Nephron progenitor cell (in vitro differentiated cells): ENCODE measurements around the gene ATG2A.
A peak's percentile ranks its signal among the peaks of the same experiment; 100 is the strongest.

Experiments used
- DNase-seq: peaks from one replicate; pipeline ENCODE4 v3.0.0; 2021
- H3K27ac Mint-ChIP-seq: 2 replicates; pipeline ENCODE4 v1.8.0; 2021; ENCODE audit warnings: mild to moderate bottlenecking, moderate library complexity, mixed read lengths
- H3K27me3 Mint-ChIP-seq: 2 replicates; pipeline ENCODE4 v1.8.0; 2021; ENCODE audit warnings: mild to moderate bottlenecking, low read depth, mixed read lengths; ENCODE audit not compliant: poor library complexity
- H3K36me3 Mint-ChIP-seq: 2 replicates; pipeline ENCODE4 v1.8.0; 2021; ENCODE audit warnings: low read depth, mixed read lengths
- H3K4me1 Mint-ChIP-seq: 2 replicates; pipeline ENCODE4 v1.8.0; 2021; ENCODE audit warnings: mixed read lengths
- H3K4me3 Mint-ChIP-seq: 2 replicates; pipeline ENCODE4 v1.8.0; 2021; ENCODE audit warnings: mild to moderate bottlenecking, moderate library complexity, mixed read lengths
- H3K9me3 Mint-ChIP-seq: 2 replicates; pipeline ENCODE4 v1.8.0; 2021; ENCODE audit warnings: mild to moderate bottlenecking, moderate library complexity, mixed read lengths
- CTCF ChIP-seq: fragments of 200-600 bp; sonication (generic); IDR thresholded peaks from 2 replicates; pipeline ENCODE4 v1.5.0; 2021; ENCODE audit warnings: antibody characterized with exemption

ATG2A gene

DNA sequence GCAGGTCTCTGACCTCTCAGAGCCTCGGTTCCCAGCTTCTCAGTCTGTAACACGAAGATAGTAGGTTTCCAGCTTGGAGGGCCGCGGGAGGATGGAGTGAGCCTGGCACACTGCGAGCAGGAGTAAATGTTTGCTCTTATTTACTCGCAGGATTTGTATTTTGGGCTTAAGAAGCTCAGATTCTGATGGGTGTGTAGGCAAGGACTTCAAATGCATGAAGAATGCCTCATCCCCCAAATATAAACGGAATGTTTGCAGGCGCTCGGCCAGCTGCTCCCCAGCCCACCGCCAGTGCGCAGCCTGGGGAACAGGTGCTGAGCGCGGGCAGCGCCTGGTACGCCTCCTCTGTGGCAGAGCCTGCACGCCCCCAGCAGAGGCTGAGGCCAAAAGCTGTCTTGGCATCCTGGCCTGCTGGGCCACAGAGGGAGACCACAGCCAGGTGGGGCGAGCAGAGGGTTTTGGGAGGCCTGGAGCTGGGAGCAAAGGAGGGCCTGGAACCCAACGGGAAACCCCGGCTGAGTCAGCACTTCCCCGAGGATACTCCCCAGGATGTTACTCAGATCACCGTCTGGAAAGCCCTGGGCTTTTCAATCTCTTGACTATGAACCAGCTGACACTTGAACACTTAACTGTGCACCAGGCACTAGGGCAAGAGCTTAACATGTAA lies 48.0 kb downstream of the ATG2A start:
- Mint-ChIP-seq H3K4me3 (no peak overlapping the region), H3K36me3 (peaks cover 27% of the 10 kb centered on the region), H3K4me1 (peaks cover 66% of the 10 kb centered on the region), H3K9me3 (no peaks in the 10 kb centered on the region), H3K27me3 (peaks cover 2% of the 10 kb centered on the region), H3K27ac (peak overlapping the region; percentile 62)
- TF ChIP-seq CTCF = no peak
- no peak for DNase-seq

- no peak overlapping the region for H3K4me3 Mint-ChIP-seq
- DNase-seq = no peak
- peaks cover 2% of the 10 kb centered on the region for H3K27me3 Mint-ChIP-seq
- peaks cover 21% of the 10 kb centered on the region for H3K36me3 Mint-ChIP-seq
- H3K9me3 Mint-ChIP-seq = no peaks in the 10 kb centered on the region
- H3K4me1 Mint-ChIP-seq = peaks cover 73% of the 10 kb centered on the region
- no peak for TF ChIP-seq CTCF
- peak overlapping the region; percentile 25 for H3K27ac Mint-ChIP-seq
These were observed 49.1 kb downstream of the ATG2A start for GRCh38 chr11:64867748-64868462.

- no peak for DNase-seq
- peaks cover 16% of the 10 kb centered on the region for H3K36me3 Mint-ChIP-seq
- peaks cover 2% of the 10 kb centered on the region for H3K27me3 Mint-ChIP-seq
- no peak for TF ChIP-seq CTCF
- H3K4me1 Mint-ChIP-seq = peaks cover 68% of the 10 kb centered on the region
- no peaks in the 10 kb centered on the region for H3K9me3 Mint-ChIP-seq
- H3K27ac Mint-ChIP-seq = no peak overlapping the region
- H3K4me3 Mint-ChIP-seq = no peak overlapping the region
These were observed 50.9 kb downstream of the ATG2A start for GRCh38 chr11:64866173-64866491.

DNA sequence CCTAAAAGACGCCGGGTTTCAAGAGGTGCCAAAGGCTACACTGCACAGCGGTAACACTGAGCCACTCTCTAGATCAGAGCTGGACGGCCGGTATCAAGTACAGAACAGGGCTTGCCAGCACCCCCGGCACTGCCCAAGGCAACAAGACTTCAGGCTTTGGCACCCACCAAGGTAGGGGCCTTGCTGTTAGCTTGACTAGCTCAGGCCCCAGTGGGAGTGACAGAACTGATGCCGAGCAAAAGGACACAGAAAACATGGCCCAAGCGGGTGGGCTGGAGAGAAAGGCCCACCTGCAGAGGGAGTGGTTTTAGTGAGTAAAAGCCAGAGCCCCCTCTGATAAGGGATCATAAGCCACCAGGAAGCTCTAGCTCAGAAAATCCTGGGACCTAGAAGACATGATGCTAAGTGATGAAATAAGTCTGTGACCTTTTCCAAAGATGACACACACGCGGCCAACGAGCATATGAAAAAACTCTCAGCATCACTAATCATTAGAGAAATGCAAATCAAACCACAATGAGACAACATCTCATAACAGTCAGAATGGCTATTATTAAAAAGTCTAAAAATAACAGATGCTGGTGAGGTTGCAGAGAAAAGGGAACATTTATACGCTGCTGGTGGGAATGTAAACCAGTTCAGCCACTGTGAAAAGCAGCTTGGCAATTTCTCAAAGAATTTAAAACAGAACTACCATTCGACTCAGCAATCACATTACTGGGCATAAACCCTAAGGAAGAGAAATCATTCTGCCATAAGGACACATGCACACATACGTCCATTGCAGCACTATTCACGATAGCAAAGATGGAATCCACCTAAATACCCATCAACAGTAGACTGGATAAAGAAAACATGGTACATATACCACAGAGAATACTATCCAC lies 51.5 kb downstream of the ATG2A start:
- Mint-ChIP-seq H3K36me3 (peaks cover 16% of the 10 kb centered on the region), H3K27ac (no peak overlapping the region), H3K27me3 (peaks cover 2% of the 10 kb centered on the region), H3K4me3 (no peak overlapping the region), H3K9me3 (no peaks in the 10 kb centered on the region), H3K4me1 (peaks cover 62% of the 10 kb centered on the region)
- no peak for TF ChIP-seq CTCF
- no peak for DNase-seq

DNA sequence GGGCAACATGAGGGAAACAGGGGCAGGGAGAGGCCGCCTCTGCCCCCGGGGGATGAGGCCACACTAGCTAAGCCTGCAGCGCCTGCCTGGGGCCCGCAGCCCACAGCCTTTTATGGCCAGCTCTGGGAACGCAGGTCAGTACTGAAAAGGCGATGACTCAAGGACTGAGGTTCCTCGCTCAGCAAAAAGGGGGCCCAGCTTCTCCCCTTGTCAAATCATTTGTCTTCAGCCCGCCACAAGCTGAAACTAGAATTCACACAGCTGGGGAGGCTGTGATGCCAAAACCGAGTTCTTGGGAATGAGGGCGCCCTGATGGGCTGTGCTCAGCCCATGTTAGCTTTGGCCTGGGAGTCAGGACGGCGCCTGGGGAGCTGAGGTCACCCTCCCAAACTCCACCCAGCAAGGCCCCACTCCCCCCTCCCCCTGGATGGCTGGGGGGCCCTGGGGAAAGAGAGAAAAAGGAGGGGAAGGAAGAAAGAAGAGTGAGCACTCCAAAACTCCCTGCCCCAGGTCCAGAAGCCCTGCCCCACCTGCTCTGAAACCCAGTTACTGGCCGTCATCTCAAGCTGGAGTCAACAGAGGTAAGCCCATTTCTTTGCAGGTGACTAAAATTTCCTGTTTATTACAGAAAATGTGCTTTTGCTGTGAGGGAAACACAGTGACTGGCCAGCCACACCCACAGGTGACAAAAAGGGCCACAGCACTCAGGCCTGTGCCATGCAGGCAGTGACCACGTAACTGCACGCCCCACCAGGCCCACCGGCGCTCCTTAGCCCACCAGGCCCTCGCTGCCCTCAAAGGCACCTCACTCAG lies 52.3 kb downstream of the ATG2A start:
- DNase-seq = no peak
- no peaks in the 10 kb centered on the region for H3K9me3 Mint-ChIP-seq
- peaks cover 54% of the 10 kb centered on the region for H3K4me1 Mint-ChIP-seq
- H3K27ac Mint-ChIP-seq = no peak overlapping the region
- no peak for TF ChIP-seq CTCF
- H3K36me3 Mint-ChIP-seq = peaks cover 23% of the 10 kb centered on the region
- peaks cover 2% of the 10 kb centered on the region for H3K27me3 Mint-ChIP-seq
- no peak overlapping the region for H3K4me3 Mint-ChIP-seq
